ENCODE results near the gene ASB15. TPM values are rescaled to one million over a fixed set of nuclear protein-coding genes. Genes with fewer than 3 reads are reported as not detected.

Gene ASB15
- total and polyA plus RNA-seq, 2 of the 13 experiments (the other 11 are each of a cell fraction or from before 2014, with no cell fraction given) = not detected

GRCh38 chr7:123557398-123558288 is 44.0 kb upstream of the ASB15 start, which contains the start of gene NDUFA5 (continued):
- TF ChIP-seq ZNF770 (CRISPR knock-in tag; IDR thresholded peaks at IDR 0.05) (no peak), NR2F6 (IDR thresholded peaks at IDR 0.05) (no peak), NR2F6 (CRISPR knock-in tag; IDR thresholded peaks at IDR 0.05) (no peak), MZF1 (CRISPR knock-in tag; IDR thresholded peaks at IDR 0.05; ENCODE audit: borderline replicate concordance) (no peak), ZNF616 (CRISPR knock-in tag; IDR thresholded peaks at IDR 0.05; ENCODE audit: low read depth) (0 out of 2 replicates have a peak, but pooled peaks have one; percentile 27), YEATS2 (CRISPR knock-in tag; IDR thresholded peaks at IDR 0.05; ENCODE audit: borderline replicate concordance) (0 out of 2 replicates have a peak, but pooled peaks have one; percentile 52), DMAP1 (CRISPR knock-in tag; IDR thresholded peaks at IDR 0.05) (peak; percentile 75), ZFP37 (CRISPR knock-in tag; IDR thresholded peaks at IDR 0.05; ENCODE audit: borderline replicate concordance) (no peak), ZNF607 (CRISPR knock-in tag; IDR thresholded peaks at IDR 0.05; ENCODE audit: borderline replicate concordance) (no peak; the same call in 1 of the 2 replicates), POGZ (CRISPR knock-in tag; IDR thresholded peaks at IDR 0.05) (peak; percentile 90), MED8 (CRISPR knock-in tag; IDR thresholded peaks at IDR 0.05; ENCODE audit: insufficient replicate concordance) (no peak), ATF2 (CRISPR knock-in tag; IDR thresholded peaks at IDR 0.05) (peak; percentile 72), HBP1 (CRISPR knock-in tag; IDR thresholded peaks at IDR 0.05; ENCODE audit: low read depth) (peak; percentile 81; the same call in 1 of the 2 replicates), ZNF274 (CRISPR knock-in tag; IDR thresholded peaks at IDR 0.05) (no peak), SYNCRIP (IDR thresholded peaks at IDR 0.05; ENCODE audit: insufficient read depth, low read depth, low read length) (no peak), KLF13 (CRISPR knock-in tag; IDR thresholded peaks at IDR 0.05) (no peak), TAF1 (CRISPR knock-in tag; IDR thresholded peaks at IDR 0.05) (peak; percentile 83), ARID2 (CRISPR knock-in tag; IDR thresholded peaks at IDR 0.05; ENCODE audit: borderline replicate concordance) (peak; percentile 81; the same call in 1 of the 2 replicates), ZFP82 (CRISPR knock-in tag; IDR thresholded peaks at IDR 0.05; ENCODE audit: borderline replicate concordance) (no peak), NFYC (CRISPR knock-in tag; IDR thresholded peaks at IDR 0.05) (no peak), ZBTB14 (CRISPR knock-in tag; IDR thresholded peaks at IDR 0.05) (no peak), HNRNPL (IDR thresholded peaks at IDR 0.05; ENCODE audit: low read depth, low read length) (no peak), ZC3H13 (CRISPR knock-in tag; IDR thresholded peaks at IDR 0.05) (no peak), NCOA2 (CRISPR knock-in tag; IDR thresholded peaks at IDR 0.05) (no peak)
